ENCODE measurements around the gene WWOX. TPM values are rescaled to one million over a fixed set of nuclear protein-coding genes. Genes with fewer than 3 reads are reported as not detected.

WWOX gene
- total RNA-seq, 1 donor from 2014 or later, result 43.2 TPM

- peaks cover 9% of the 10 kb centered on the region for H3K9me3 Mint-ChIP-seq (ENCODE audit: low read depth)
- H3K27ac Mint-ChIP-seq, result no peak overlapping the region
- no peak overlapping the region for H3K4me3 Mint-ChIP-seq (ENCODE audit: low read depth)
- peaks cover 22% of the 10 kb centered on the region for H3K36me3 Mint-ChIP-seq (ENCODE audit: insufficient read depth)
- H3K27me3 Mint-ChIP-seq, result no peaks in the 10 kb centered on the region
- no peak for DNase-seq (ENCODE audit: low spot score, unreplicated experiment)
- H3K4me1 Mint-ChIP-seq (ENCODE audit: low read depth), result no peaks in the 10 kb centered on the region
- no peak for TF ChIP-seq CTCF (IDR thresholded peaks at IDR 0.05; ENCODE audit: unreplicated experiment)
Observed at GRCh38 chr16:78163772-78164670, 64.6 kb downstream of the WWOX start.

- peaks cover 6% of the 10 kb centered on the region for H3K36me3 Mint-ChIP-seq (ENCODE audit: insufficient read depth)
- peaks cover 2% of the 10 kb centered on the region for H3K4me1 Mint-ChIP-seq (ENCODE audit: low read depth)
- no peaks in the 10 kb centered on the region for H3K27me3 Mint-ChIP-seq
- H3K27ac Mint-ChIP-seq, result no peak overlapping the region
- H3K9me3 Mint-ChIP-seq (ENCODE audit: low read depth), result no peaks in the 10 kb centered on the region
- no peak for DNase-seq (ENCODE audit: low spot score, unreplicated experiment)
- H3K4me3 Mint-ChIP-seq (ENCODE audit: low read depth), result no peak overlapping the region
- no peak for TF ChIP-seq CTCF (IDR thresholded peaks at IDR 0.05; ENCODE audit: unreplicated experiment)
Observed at GRCh38 chr16:78170494-78170933, 71.1 kb downstream of the WWOX start.

GRCh38 chr16:78175287-78175686 lies 75.8 kb downstream of the WWOX start:
- no peak for TF ChIP-seq CTCF (IDR thresholded peaks at IDR 0.05; ENCODE audit: unreplicated experiment)
- DNase-seq (ENCODE audit: low spot score, unreplicated experiment), result no peak
- no peaks in the 10 kb centered on the region for H3K27me3 Mint-ChIP-seq
- no peak overlapping the region for H3K27ac Mint-ChIP-seq
- H3K36me3 Mint-ChIP-seq (ENCODE audit: insufficient read depth), result no peaks in the 10 kb centered on the region
- no peak overlapping the region for H3K4me3 Mint-ChIP-seq (ENCODE audit: low read depth)
- H3K9me3 Mint-ChIP-seq (ENCODE audit: low read depth), result no peaks in the 10 kb centered on the region
- peaks cover 17% of the 10 kb centered on the region for H3K4me1 Mint-ChIP-seq (ENCODE audit: low read depth)

GRCh38 chr16:78176435-78176834 lies 77.0 kb downstream of the WWOX start:
- no peak for TF ChIP-seq CTCF (IDR thresholded peaks at IDR 0.05; ENCODE audit: unreplicated experiment)
- Mint-ChIP-seq H3K36me3 (ENCODE audit: insufficient read depth) (no peaks in the 10 kb centered on the region), H3K4me3 (ENCODE audit: low read depth) (no peak overlapping the region), H3K4me1 (ENCODE audit: low read depth) (peaks cover 15% of the 10 kb centered on the region), H3K27me3 (no peaks in the 10 kb centered on the region), H3K9me3 (ENCODE audit: low read depth) (no peaks in the 10 kb centered on the region), H3K27ac (no peak overlapping the region)
- no peak for DNase-seq (ENCODE audit: low spot score, unreplicated experiment)

GRCh38 chr16:78177218-78177617 lies 77.8 kb downstream of the WWOX start:
- Mint-ChIP-seq H3K9me3 (ENCODE audit: low read depth) (no peaks in the 10 kb centered on the region), H3K4me3 (ENCODE audit: low read depth) (no peak overlapping the region), H3K36me3 (ENCODE audit: insufficient read depth) (no peaks in the 10 kb centered on the region), H3K27ac (no peak overlapping the region), H3K4me1 (ENCODE audit: low read depth) (peaks cover 15% of the 10 kb centered on the region), H3K27me3 (no peaks in the 10 kb centered on the region)
- no peak for DNase-seq (ENCODE audit: low spot score, unreplicated experiment)
- TF ChIP-seq CTCF (IDR thresholded peaks at IDR 0.05; ENCODE audit: unreplicated experiment), result no peak
